ENCODE results near the gene ZBTB46.

- TF ChIP-seq CTCF (IDR thresholded peaks at IDR 0.05; ENCODE audit: insufficient read depth, low read length, poor library complexity, severe bottlenecking) = no peak
- no peak for TF ChIP-seq EZH2phosphoT487 (conservative IDR thresholded peaks at IDR 0.05; ENCODE audit: low read length)
These were observed 128.9 kb downstream of the ZBTB46 start for GRCh38 chr20:63702036-63702665.

All from SU-DHL-6 (cell line).